Measurements from ENCODE around the gene ERG28. TPM values are rescaled to one million over a fixed set of nuclear protein-coding genes. Genes with fewer than 3 reads are reported as not detected.

Gene ERG28
- total and polyA plus RNA-seq, 10 of the 15 experiments (the other 5 are each of a cell fraction or from before 2014, with no cell fraction given), result 15.2 to 67.0 (median 48.1) TPM

DNA sequence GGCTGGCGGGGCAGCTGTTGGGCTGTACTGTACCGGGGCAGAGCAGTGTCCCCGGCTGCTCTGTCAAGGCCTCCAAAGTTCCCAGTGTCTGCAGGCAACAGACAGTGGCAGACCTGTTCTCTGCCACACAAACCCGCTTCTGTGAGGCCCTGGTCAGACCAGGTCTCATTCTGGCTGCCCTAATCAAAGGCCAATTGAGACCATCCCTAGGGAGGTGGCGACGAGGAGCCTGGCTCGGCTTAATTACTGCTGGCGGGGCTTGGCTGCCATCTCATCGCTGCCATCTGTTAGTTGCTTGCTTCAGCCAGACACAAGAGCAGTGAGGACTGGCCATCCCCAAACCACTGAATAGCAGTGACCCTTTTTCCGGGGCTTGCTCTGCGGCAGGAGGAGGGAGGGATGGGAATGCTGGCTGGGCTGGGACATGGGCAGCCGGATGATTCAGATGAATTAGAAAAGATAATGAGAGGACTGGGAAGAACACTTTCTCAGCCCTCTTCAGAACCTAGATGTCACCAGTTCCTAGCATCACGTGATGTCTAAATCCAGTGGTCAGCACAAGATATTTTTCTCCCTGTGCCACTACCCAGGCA is 24.5 kb downstream of the ERG28 start:
- H3K9ac ChIP-seq (ENCODE audit: control insufficient read depth, insufficient read depth, low read length), result no peak overlapping the region
- H3K36me3 ChIP-seq (ENCODE audit: control insufficient read depth in 2 of 2, insufficient read depth in 2 of 2, low read length in 1 of 2), result no peaks in the 10 kb centered on the region
- H3K9me3 ChIP-seq (replicated peaks; ENCODE audit: control insufficient read depth, insufficient read depth, low read length), result no peaks in the 10 kb centered on the region
- ATAC-seq (no peak), FAIRE-seq (no peak), DNase-seq (ENCODE audit: low read depth, low spot score) (no peak)
- H4K20me1 ChIP-seq (ENCODE audit: control insufficient read depth, insufficient read depth), result no peaks in the 10 kb centered on the region
- in situ Hi-C loops (cut with MboI) (no loop called here), intact Hi-C loops (cut with micrococcal nuclease; ENCODE audit: unreplicated experiment) (no loop called here)
- no peaks in the 10 kb centered on the region for H3K79me2 ChIP-seq (ENCODE audit: control insufficient read depth, insufficient read depth, low read length)
- ChIA-PET SMC1A (ENCODE audit: uncharacterized antibody, unreplicated experiment) (interaction anchor here (0.7 to 1.3 kb wide), 5 partner anchors 10 to 117 kb away, joined by 3 to 4 read pairs (median 3); no protein-coding TSS in a partner anchor), POLR2A (no interaction called here), CTCF (interaction anchor here (1.1 kb wide), 4 partner anchors 8 to 59 kb away, joined by 3 to 8 read pairs (median 4); no protein-coding TSS in a partner anchor), RAD21 (ENCODE audit: unreplicated experiment) (no interaction called here)
- no peaks in the 10 kb centered on the region for H3K27me3 ChIP-seq (replicated peaks in 1 of 2; ENCODE audit: control insufficient read depth in 2 of 2, insufficient read depth in 2 of 2, low read length in 1 of 2)
- TF ChIP-seq MEF2B (IDR thresholded peaks at IDR 0.05; ENCODE audit: partially characterized antibody, poor library complexity, severe bottlenecking), result no peak
- no peak for TF ChIP-seq SIN3A (IDR thresholded peaks at IDR 0.05; ENCODE audit: low read depth, low read length)
- no peak for TF ChIP-seq CREM (IDR thresholded peaks at IDR 0.05; ENCODE audit: low read depth)
- TF ChIP-seq, protein P1, sequence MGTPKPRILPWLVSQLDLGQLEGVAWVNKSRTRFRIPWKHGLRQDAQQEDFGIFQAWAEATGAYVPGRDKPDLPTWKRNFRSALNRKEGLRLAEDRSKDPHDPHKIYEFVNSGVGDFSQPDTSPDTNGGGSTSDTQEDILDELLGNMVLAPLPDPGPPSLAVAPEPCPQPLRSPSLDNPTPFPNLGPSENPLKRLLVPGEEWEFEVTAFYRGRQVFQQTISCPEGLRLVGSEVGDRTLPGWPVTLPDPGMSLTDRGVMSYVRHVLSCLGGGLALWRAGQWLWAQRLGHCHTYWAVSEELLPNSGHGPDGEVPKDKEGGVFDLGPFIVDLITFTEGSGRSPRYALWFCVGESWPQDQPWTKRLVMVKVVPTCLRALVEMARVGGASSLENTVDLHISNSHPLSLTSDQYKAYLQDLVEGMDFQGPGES (IDR thresholded peaks at IDR 0.05), result no peak
- no peak for TF ChIP-seq TBL1XR1 (IDR thresholded peaks at IDR 0.05; ENCODE audit: low read depth, low read length)
- TF ChIP-seq ZBED1 (IDR thresholded peaks at IDR 0.05; ENCODE audit: borderline replicate concordance), result no peak
- TF ChIP-seq ETV6 (conservative IDR thresholded peaks at IDR 0.05 in 1 of 2, IDR thresholded peaks at IDR 0.05 in 1 of 2; ENCODE audit: borderline replicate concordance in 1 of 2, low read depth in 1 of 2), result no peak
- no peak for TF ChIP-seq EED (IDR thresholded peaks at IDR 0.05; ENCODE audit: low read depth)
- no peak for TF ChIP-seq ZNF207 (IDR thresholded peaks at IDR 0.05; ENCODE audit: borderline replicate concordance)
- TF ChIP-seq, protein P2, sequence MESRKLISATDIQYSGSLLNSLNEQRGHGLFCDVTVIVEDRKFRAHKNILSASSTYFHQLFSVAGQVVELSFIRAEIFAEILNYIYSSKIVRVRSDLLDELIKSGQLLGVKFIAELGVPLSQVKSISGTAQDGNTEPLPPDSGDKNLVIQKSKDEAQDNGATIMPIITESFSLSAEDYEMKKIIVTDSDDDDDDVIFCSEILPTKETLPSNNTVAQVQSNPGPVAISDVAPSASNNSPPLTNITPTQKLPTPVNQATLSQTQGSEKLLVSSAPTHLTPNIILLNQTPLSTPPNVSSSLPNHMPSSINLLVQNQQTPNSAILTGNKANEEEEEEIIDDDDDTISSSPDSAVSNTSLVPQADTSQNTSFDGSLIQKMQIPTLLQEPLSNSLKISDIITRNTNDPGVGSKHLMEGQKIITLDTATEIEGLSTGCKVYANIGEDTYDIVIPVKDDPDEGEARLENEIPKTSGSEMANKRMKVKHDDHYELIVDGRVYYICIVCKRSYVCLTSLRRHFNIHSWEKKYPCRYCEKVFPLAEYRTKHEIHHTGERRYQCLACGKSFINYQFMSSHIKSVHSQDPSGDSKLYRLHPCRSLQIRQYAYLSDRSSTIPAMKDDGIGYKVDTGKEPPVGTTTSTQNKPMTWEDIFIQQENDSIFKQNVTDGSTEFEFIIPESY (IDR thresholded peaks at IDR 0.05), result no peak
- no peak for TF ChIP-seq ATF7 (IDR thresholded peaks at IDR 0.05; ENCODE audit: low read depth)
- TF ChIP-seq, protein P3, sequence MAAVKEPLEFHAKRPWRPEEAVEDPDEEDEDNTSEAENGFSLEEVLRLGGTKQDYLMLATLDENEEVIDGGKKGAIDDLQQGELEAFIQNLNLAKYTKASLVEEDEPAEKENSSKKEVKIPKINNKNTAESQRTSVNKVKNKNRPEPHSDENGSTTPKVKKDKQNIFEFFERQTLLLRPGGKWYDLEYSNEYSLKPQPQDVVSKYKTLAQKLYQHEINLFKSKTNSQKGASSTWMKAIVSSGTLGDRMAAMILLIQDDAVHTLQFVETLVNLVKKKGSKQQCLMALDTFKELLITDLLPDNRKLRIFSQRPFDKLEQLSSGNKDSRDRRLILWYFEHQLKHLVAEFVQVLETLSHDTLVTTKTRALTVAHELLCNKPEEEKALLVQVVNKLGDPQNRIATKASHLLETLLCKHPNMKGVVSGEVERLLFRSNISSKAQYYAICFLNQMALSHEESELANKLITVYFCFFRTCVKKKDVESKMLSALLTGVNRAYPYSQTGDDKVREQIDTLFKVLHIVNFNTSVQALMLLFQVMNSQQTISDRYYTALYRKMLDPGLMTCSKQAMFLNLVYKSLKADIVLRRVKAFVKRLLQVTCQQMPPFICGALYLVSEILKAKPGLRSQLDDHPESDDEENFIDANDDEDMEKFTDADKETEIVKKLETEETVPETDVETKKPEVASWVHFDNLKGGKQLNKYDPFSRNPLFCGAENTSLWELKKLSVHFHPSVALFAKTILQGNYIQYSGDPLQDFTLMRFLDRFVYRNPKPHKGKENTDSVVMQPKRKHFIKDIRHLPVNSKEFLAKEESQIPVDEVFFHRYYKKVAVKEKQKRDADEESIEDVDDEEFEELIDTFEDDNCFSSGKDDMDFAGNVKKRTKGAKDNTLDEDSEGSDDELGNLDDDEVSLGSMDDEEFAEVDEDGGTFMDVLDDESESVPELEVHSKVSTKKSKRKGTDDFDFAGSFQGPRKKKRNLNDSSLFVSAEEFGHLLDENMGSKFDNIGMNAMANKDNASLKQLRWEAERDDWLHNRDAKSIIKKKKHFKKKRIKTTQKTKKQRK (IDR thresholded peaks at IDR 0.05; ENCODE audit: low read depth, low read length), result no peak
- TF ChIP-seq SREBF1 (IDR thresholded peaks at IDR 0.05; ENCODE audit: low read length), result no peak
- TF ChIP-seq NFIC (IDR thresholded peaks at IDR 0.05; ENCODE audit: low read depth, low read length), result no peak
- no peak for TF ChIP-seq SIX5 (IDR thresholded peaks at IDR 0.05; ENCODE audit: low read depth, low read length, severe bottlenecking)
- TF ChIP-seq SMC3 (IDR thresholded peaks at IDR 0.05; ENCODE audit: borderline replicate concordance, low read length), result no peak
- no peak for TF ChIP-seq POLR2AphosphoS5 (IDR thresholded peaks at IDR 0.05; ENCODE audit: low read length)
- no peak for TF ChIP-seq POU2F2 (IDR thresholded peaks at IDR 0.05; ENCODE audit: borderline replicate concordance, low read depth, low read length)
- no peak for TF ChIP-seq TCF7 (IDR thresholded peaks at IDR 0.05; ENCODE audit: borderline replicate concordance)
- no peak overlapping the region for H2AFZ ChIP-seq (ENCODE audit: control insufficient read depth, low read depth, low read length)
- WGBS (ENCODE audit: insufficient coverage, insufficient replicate concordance, low lambda C conversion rate, missing lambda C conversion rate), result 77% methylated on average over 13 of the region's 13 CpGs
- no peak overlapping the region for H3K27ac ChIP-seq (ENCODE audit: control insufficient read depth, insufficient read depth)
- no peak overlapping the region for H3K4me3 ChIP-seq
- BruUV-seq (replicated peaks), result no TSS peak
- H3K4me1 ChIP-seq (ENCODE audit: control insufficient read depth, insufficient read depth, low read length), result no peaks in the 10 kb centered on the region
- no peak overlapping the region for H3K4me2 ChIP-seq (ENCODE audit: control insufficient read depth, insufficient read depth)

All from GM12878 (cell line).